Measurements from ENCODE around the gene ERC1. TPM values are rescaled to one million over a fixed set of nuclear protein-coding genes. Genes with fewer than 3 reads are reported as not detected.
"Not testable (repeated sequence)": the region's sequence is repeated elsewhere in the genome, so short reads cannot be mapped to it uniquely, and the experiment has no call there.

The ERC1 gene
- polyA plus RNA-seq, 2 of the 4 experiments (the other 2 are of a cell fraction), result 14.2 to 20.9 TPM

DNA sequence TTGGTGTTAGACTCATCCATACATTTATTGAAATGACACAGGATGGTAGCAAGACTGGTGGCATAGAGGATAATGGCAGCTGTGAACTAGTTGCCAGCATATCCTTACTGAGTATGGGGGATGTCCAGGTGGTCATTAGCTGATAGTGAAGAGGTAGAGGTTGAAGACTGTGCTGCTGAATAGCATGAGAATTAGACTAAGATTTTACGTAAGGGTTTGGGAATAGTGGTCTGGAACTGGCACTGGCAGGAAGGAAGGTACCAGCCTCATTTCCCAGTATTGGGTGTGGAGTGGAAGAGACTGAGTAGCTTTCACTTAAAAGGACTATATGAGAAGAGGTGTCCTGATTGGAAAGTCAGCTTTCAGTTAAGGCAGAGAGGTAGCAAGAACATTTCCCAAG, 6.5 kb downstream of the ERC1 start:
- FAIRE-seq, result no peak
- Histone ChIP-seq H3K27ac (no peak overlapping the region), H3K4me3 (no peak overlapping the region), H3K4me2 (no peak overlapping the region), H3K9me3 (no peaks in the 10 kb centered on the region), H3K4me1 (peaks cover 24% of the 10 kb centered on the region)
- 91% methylated on average over 1 of the region's 1 CpG for WGBS (ENCODE audit: missing lambda C conversion rate)
- CTCF ChIA-PET, result interaction anchor here (1.4 to 2.3 kb wide), 2 partner anchors 15 to 95 kb away, joined by 4 to 6 read pairs; no protein-coding TSS in a partner anchor
- POLR2A ChIA-PET, result interaction anchor here (0.5 kb wide), 1 partner anchor 34 kb away, joined by 3 read pairs; no protein-coding TSS in a partner anchor
- no peak for TF ChIP-seq MAFK (IDR thresholded peaks at IDR 0.05; ENCODE audit: partially characterized antibody)
- TF ChIP-seq, protein P1, sequence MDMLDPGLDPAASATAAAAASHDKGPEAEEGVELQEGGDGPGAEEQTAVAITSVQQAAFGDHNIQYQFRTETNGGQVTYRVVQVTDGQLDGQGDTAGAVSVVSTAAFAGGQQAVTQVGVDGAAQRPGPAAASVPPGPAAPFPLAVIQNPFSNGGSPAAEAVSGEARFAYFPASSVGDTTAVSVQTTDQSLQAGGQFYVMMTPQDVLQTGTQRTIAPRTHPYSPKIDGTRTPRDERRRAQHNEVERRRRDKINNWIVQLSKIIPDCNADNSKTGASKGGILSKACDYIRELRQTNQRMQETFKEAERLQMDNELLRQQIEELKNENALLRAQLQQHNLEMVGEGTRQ (IDR thresholded peaks at IDR 0.05), result no peak
- no peak for TF ChIP-seq JUNB (IDR thresholded peaks at IDR 0.05)
- no peak for TF ChIP-seq HEYL (CRISPR knock-in tag; IDR thresholded peaks at IDR 0.05)
- TF ChIP-seq EHF (CRISPR knock-in tag; IDR thresholded peaks at IDR 0.05), result no peak
- no peak for TF ChIP-seq SMC3 (IDR thresholded peaks at IDR 0.05)
- no peak for TF ChIP-seq RFX5 (IDR thresholded peaks at IDR 0.05)
- TF ChIP-seq, protein P2, sequence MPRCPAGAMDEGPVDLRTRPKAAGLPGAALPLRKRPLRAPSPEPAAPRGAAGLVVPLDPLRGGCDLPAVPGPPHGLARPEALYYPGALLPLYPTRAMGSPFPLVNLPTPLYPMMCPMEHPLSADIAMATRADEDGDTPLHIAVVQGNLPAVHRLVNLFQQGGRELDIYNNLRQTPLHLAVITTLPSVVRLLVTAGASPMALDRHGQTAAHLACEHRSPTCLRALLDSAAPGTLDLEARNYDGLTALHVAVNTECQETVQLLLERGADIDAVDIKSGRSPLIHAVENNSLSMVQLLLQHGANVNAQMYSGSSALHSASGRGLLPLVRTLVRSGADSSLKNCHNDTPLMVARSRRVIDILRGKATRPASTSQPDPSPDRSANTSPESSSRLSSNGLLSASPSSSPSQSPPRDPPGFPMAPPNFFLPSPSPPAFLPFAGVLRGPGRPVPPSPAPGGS (IDR thresholded peaks at IDR 0.05), result no peak
- TF ChIP-seq NPAS2 (CRISPR knock-in tag; IDR thresholded peaks at IDR 0.05; ENCODE audit: borderline replicate concordance), result no peak
- TF ChIP-seq HOXB5 (CRISPR knock-in tag; IDR thresholded peaks at IDR 0.05), result no peak
- TF ChIP-seq HDAC2 (IDR thresholded peaks at IDR 0.05), result no peak
- no peak for DNase-seq (ENCODE audit: low read depth in 1 of 2, low spot score in 1 of 2)
- no peak for ATAC-seq

DNA sequence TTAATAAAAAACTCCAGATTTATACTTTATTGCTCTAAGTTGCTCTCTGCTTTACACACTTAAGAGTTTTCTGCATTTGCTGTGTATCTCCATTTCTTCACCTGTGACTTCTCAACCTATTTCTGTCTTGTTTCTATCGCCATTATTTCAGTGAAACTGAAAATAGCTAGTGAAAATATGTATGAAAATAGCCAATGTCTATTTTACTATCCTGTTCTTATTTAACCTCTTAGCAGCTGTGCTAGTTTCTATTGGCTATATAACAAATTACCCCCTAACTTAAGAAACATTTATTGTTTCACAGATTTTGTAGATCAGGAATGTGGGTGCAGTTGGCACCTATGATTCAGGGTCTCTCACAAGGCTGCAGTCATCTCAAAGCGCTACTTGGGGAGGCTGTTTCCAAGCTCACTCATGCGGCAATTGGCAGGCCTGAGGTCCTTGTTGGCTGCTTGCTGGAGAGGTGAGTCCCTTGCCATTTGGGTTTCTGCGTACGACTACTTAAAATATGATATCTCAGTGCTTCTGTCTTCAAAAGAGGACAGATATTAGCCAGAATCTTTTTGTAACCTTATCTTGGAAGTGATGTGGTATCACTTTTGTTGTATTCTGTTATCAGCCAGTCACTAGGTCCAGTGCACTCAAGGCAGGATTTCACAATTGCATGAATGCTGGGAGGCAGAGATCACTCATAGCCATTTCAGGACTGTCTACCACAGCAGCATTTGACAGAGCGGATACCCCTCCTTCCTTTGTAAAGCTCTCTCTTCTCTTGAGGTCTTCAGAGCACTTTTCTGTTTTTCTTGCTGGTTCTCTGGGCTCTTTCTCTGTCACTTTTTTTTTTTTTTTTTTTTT, 7.2 kb downstream of the ERC1 start:
- Histone ChIP-seq H3K4me2 (no peak overlapping the region), H3K4me1 (peaks cover 18% of the 10 kb centered on the region), H3K4me3 (no peak overlapping the region), H3K9me3 (no peaks in the 10 kb centered on the region), H3K27ac (no peak overlapping the region)
- DNase-seq (ENCODE audit: low read depth in 1 of 2, low spot score in 1 of 2) (no peak), FAIRE-seq (no peak), ATAC-seq (no peak)
- TF ChIP-seq, protein P3, sequence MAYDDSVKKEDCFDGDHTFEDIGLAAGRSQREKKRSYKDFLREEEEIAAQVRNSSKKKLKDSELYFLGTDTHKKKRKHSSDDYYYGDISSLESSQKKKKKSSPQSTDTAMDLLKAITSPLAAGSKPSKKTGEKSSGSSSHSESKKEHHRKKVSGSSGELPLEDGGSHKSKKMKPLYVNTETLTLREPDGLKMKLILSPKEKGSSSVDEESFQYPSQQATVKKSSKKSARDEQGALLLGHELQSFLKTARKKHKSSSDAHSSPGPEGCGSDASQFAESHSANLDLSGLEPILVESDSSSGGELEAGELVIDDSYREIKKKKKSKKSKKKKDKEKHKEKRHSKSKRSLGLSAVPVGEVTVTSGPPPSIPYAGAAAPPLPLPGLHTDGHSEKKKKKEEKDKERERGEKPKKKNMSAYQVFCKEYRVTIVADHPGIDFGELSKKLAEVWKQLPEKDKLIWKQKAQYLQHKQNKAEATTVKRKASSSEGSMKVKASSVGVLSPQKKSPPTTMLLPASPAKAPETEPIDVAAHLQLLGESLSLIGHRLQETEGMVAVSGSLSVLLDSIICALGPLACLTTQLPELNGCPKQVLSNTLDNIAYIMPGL (CRISPR knock-in tag; IDR thresholded peaks at IDR 0.05; ENCODE audit: borderline replicate concordance), result no peak
- TF ChIP-seq HOXB13 (CRISPR knock-in tag; IDR thresholded peaks at IDR 0.05; ENCODE audit: low read depth), result no peak
- TF ChIP-seq, protein P4, sequence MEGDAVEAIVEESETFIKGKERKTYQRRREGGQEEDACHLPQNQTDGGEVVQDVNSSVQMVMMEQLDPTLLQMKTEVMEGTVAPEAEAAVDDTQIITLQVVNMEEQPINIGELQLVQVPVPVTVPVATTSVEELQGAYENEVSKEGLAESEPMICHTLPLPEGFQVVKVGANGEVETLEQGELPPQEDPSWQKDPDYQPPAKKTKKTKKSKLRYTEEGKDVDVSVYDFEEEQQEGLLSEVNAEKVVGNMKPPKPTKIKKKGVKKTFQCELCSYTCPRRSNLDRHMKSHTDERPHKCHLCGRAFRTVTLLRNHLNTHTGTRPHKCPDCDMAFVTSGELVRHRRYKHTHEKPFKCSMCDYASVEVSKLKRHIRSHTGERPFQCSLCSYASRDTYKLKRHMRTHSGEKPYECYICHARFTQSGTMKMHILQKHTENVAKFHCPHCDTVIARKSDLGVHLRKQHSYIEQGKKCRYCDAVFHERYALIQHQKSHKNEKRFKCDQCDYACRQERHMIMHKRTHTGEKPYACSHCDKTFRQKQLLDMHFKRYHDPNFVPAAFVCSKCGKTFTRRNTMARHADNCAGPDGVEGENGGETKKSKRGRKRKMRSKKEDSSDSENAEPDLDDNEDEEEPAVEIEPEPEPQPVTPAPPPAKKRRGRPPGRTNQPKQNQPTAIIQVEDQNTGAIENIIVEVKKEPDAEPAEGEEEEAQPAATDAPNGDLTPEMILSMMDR (IDR thresholded peaks at IDR 0.05), result no peak
- TF ChIP-seq MAFK (IDR thresholded peaks at IDR 0.05; ENCODE audit: partially characterized antibody), result no peak
- TF ChIP-seq CBX2 (IDR thresholded peaks at IDR 0.05; ENCODE audit: borderline replicate concordance, low read depth), result no peak
- no peak for TF ChIP-seq KDM5A (IDR thresholded peaks at IDR 0.05)
- no peak for TF ChIP-seq RAD21 (conservative IDR thresholded peaks at IDR 0.05 in 1 of 2, IDR thresholded peaks at IDR 0.05 in 1 of 2)
- TF ChIP-seq EHF (CRISPR knock-in tag; IDR thresholded peaks at IDR 0.05), result no peak
- TF ChIP-seq ZC3H11A (IDR thresholded peaks at IDR 0.05), result no peak
- TF ChIP-seq EP300 (IDR thresholded peaks at IDR 0.05), result no peak
- TF ChIP-seq, protein P5, sequence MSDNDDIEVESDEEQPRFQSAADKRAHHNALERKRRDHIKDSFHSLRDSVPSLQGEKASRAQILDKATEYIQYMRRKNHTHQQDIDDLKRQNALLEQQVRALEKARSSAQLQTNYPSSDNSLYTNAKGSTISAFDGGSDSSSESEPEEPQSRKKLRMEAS (IDR thresholded peaks at IDR 0.05), result no peak
- no peak for TF ChIP-seq RFX5 (IDR thresholded peaks at IDR 0.05)
- no peak for TF ChIP-seq JUN (IDR thresholded peaks at IDR 0.05)
- no peak for TF ChIP-seq NPAS2 (CRISPR knock-in tag; IDR thresholded peaks at IDR 0.05; ENCODE audit: borderline replicate concordance)
- CTCF ChIA-PET, result interaction anchor here (0.6 to 2.3 kb wide), 3 partner anchors 14 to 468 kb away, joined by 3 to 6 read pairs (median 4); no protein-coding TSS in a partner anchor
- 92% methylated on average over 6 of the region's 6 CpGs for WGBS (ENCODE audit: missing lambda C conversion rate)
- POLR2A ChIA-PET, result interaction anchor here (0.5 to 0.6 kb wide), 2 partner anchors 8 to 33 kb away, joined by 3 to 6 read pairs; no protein-coding TSS in a partner anchor

DNA sequence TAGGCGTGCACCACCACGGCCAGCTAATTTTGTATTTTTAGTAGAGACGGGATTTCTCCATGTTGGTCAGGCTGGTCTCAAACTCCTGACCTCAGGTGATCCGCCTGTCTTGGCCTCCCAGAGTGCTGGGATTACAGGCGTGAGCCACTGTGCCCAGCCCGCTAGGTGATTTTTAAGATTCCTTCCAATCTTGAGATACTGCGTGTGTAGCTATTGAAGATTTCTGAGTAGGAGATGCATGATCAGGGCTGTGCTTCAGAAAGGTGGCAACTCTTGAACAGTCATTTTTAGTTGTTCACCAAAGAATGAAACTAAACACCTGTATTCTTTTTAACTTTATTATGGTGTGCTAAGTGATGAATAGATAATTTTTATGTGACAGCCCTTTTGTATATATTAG, 8.7 kb downstream of the ERC1 start:
- FAIRE-seq; H3K27ac ChIP-seq; DNase-seq (ENCODE audit: low read depth in 1 of 2, low spot score in 1 of 2); POLR2A ChIA-PET; H3K4me2 ChIP-seq; H3K9me3 ChIP-seq; H3K4me3 ChIP-seq; ATAC-seq: not testable (repeated sequence)
- 85% methylated on average over 7 of the region's 7 CpGs for WGBS (ENCODE audit: missing lambda C conversion rate)
- H3K4me1 ChIP-seq, result peaks cover 12% of the 10 kb centered on the region
- CTCF ChIA-PET, result interaction anchor here (0.6 to 0.8 kb wide), 2 partner anchors 51 to 414 kb away, joined by 3 to 4 read pairs; partner anchors contain the start of gene RAD52
